Measurements from ENCODE around the gene DOCK8.
"Not testable (repeated sequence)": the region's sequence is repeated elsewhere in the genome, so short reads cannot be mapped to it uniquely, and the experiment has no call there.

The DOCK8 gene

GRCh38 chr9:214648-215493, at the start of gene DOCK8:
TSS of gene DOCK8 (plus strand) at chr9:214865. CDS start at chr9:214977, 112 bp downstream.
- peak; percentile 56 to 62 for DNase-seq

GRCh38 chr9:169757-170156, 44.9 kb upstream of the DOCK8 start:
- DNase-seq: not testable (repeated sequence)

DNA sequence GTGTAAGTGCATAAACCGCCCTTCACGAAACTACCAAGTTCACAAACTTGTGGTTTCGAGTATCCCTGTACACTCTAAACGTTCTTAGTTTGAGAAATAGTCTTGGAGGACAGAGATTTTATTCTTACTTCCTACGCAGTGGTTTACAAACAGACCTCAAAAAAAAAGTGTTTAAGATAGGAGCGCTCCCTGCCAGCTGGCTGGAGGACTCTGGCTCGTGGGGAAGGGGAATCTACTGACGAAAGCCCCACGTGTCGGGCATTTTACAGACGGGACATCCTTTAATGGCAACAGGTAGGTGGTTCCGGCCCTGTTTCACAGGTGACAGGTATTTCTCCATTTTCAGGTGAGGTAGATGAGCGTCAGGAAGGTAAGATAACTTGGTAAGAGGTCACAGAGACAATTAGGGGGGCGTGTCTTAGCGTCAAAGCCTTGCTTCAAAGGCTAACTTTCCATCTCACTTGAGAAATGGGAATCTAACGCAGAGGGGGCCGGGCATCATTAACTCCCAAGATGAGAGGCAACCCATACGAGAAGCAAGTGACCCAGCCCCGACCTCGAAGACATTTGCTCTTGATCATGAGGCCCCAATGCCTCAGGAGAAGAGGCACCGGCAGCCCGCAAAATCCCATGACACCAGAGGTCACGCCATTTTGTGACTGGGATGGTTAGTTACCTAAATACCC, 36.4 kb upstream of the DOCK8 start:
- peak; percentile 4 to 9 for DNase-seq

DNA sequence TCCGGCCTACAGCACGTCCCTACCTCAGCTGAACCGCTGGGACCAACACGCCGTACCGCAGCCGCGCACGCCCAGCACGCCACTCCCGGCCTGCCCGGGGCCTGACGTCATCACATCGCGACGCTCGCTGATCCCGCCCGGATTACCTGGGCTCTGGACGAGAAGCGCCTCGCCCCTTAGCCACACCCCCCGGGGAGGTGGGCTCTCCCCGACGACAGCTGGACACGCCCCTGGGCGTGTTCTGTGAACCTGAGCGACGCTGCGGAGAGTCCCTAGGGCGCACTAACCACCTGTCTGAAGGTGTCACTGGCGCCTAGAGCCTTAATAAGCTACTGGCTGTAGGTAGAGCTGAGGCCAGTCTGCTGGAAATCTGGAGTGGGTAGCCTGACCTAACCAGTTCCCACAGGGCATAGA, 35.7 kb upstream of the DOCK8 start, which contains the start of gene ZNG1A:
Gene ZNG1A (minus strand): TSS at position 87 of the 414 bp plus-strand sequence. CDS start 87 bp downstream, outside the sequence.
- peak; percentile 76 to 79 for DNase-seq

DNA sequence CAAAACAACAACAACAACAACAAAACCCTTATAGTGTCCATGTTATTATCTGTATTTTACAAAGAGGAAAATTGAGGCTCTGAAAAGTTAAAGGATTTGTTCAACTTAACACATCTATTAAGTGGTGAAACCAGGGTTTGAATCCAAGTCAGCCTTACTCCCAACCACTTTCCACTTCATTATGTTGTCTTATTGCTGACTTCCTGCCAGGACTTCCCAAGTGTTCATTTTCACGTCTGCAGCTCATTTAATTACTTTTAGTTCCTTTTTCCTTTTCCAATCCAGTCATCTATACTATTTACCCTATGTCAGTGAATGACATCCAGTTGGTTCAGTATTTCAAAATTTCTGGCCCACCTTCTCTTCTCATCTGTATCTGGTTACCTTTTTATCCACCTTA, 15.1 kb upstream of the DOCK8 start:
- not testable (repeated sequence) for DNase-seq

DNA sequence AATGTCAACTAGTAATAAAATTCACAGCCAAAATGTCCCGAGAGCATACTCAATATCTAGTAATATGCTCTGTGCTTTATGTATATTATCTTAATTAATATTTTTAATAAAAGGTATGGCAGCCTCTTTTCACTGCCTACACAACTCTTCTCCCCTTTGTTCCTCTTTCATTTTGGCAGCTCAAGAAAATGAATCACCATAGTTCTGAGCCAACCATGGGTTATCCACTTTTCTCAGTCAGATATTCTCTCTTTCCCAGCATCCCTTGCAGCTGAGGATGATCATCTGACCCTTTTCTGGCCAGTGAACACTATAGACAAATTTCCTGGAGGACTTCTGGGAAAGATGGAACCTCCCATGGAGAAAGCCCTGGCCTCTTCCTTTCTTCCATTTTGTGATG, 8.2 kb upstream of the DOCK8 start:
- DNase-seq: no peak

DNA sequence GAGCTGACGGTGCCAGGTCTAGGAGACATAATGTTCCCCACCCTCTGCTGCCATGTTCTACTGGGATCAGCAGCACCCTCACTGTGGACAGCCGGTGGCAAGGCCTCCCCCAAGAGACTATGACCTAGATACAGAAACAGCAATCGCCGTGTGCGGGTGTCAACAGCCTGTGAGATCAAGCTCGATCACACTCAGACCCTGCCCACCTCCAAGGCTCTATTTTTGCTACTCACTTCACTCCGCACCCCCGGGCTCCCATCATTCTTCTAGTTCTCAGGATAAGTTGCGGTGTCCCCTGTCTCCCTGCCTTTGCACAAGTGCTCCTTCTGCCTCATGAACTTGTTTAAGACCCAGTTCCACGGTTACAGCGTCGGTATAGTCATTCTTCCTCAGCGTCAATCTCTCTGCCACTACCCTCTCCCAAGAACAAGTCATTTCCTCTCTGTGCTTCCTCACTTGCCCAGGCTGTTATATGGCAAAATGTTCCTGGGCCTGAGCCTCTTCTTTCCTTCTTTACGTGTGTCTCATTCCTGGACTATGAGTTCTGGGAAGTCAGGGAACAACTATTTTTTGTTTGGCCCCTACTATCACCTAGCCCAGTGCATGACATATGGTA, 5.4 kb upstream of the DOCK8 start:
- no peak for DNase-seq

GRCh38 chr9:211036-211435, 3.6 kb upstream of the DOCK8 start:
- DNase-seq: no peak

DNA sequence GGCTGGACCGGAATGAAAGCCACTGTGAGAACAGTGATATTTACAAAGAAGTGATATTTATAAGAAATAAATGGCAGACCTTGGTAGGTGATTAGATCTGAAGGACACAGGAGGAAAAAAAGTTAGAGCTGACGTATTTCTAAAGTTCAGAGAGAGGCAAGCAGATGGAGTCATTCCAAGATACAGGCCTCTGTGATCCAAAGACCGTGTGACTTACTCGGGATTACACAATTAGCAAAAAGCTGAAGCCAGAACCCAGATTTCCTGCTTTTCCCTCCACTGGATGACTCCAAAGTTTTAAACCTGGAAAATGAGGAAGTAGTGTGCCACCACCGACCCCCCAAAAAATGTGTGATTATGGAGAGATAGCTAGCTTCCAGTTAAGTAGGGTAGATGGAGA, 3.1 kb upstream of the DOCK8 start:
- DNase-seq: no peak

- no peak for DNase-seq
These were observed 2.4 kb upstream of the DOCK8 start for GRCh38 chr9:212297-212696.

- not testable (repeated sequence) for DNase-seq
These were observed 764 bp upstream of the DOCK8 start for GRCh38 chr9:213901-214300.

DNA sequence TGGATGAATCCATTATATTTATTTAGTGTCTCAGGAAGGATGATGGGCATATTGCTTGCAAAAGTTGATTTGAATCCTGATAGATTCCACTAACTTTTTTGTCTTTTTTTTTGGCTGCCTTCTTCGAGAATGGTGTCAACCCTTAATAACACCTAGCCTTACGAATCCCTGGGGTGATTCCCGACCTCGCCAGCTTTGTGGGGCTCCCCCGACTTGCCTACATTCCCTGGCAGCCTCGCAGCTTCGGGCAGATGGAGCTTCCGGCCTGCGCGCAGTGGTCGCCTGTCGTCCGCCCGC, 366 bp upstream of the DOCK8 start:
- no peak for DNase-seq

DNA sequence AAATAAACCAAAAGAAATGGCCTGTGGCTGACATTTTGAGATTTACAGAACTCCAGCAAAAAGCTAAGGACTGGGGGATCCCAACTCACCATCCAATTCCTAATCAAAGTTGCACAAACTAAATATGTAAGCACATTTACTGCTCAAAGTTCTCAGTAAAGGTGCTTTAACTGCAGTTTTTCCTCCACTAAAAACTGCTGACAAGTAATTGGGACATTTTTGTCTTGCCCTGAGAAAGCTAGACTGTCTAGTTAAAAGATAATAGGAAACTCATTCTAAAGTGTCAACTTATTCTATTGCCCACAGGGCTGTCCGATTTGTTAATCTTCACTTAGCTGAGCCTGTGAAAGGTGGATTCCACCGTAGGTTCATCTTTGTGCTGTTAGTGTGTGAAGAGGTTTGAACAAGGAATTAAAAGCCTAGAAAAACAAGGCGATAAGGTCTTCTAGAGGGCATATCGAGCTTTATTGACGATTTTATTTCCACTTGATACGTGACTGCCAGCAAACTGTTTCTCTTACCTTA, 1.0 kb downstream of the DOCK8 start:
- no peak for DNase-seq

DNA sequence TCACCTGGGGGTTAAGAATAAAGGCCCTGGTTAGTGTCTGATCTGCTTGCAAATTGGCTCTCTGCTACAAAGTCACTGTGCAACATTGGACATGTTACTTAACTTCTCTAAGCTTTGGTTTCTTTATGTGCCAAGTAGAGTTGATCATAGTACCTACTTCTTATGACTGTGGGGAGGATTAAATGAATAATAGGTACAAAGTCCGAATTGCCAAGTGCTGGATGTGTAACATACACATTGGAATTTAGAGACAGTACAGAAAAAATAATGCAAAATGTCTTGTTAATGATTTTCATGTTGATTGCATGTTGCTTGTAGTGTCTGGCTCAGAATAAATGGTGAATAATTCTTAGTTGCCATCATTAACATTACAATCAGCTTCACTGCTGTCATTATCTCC, 2.2 kb downstream of the DOCK8 start:
- DNase-seq: no peak

GRCh38 chr9:217950-218349, 3.3 kb downstream of the DOCK8 start:
- no peak for DNase-seq

- DNase-seq: not testable (repeated sequence)
These were observed 4.4 kb downstream of the DOCK8 start for GRCh38 chr9:219036-219435.

DNA sequence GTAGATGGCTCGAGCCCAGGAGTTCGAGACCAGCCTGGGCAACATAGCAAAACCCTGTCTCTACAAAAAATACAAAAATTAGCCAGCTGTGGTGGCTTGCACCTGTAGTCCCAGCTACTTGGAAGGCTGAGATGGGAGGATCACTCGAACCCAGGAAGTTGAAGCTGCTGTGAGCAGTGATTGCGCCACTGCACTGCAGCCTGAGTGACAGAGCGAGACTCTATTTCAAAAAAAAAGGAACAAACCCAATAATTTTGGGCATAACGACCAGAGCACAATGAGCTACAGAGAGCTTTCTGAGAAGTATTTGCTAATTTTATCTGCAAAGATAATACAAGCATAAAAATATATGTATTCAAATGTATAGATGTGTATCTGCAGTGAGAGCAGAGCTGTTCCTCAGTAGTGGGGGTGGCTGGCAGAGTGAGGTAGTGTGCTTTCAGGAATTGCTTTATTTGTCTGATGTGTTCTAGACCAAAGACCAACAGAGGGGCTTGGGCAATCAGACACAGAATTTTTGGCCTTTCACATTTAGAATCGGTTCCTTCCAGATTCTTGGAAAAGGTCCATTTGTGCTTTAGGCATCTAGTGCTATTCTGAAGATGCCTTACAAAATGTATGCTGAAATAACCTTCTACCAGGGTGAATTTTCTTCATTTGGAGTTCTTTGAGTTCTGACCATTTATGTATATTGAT, 5.2 kb downstream of the DOCK8 start:
- DNase-seq: no peak

- DNase-seq: no peak
These were observed 7.5 kb downstream of the DOCK8 start for GRCh38 chr9:221989-222776.

GRCh38 chr9:223152-223551, 8.5 kb downstream of the DOCK8 start:
- no peak for DNase-seq

- DNase-seq: no peak
These were observed 9.4 kb downstream of the DOCK8 start for GRCh38 chr9:224026-224425.

DNA sequence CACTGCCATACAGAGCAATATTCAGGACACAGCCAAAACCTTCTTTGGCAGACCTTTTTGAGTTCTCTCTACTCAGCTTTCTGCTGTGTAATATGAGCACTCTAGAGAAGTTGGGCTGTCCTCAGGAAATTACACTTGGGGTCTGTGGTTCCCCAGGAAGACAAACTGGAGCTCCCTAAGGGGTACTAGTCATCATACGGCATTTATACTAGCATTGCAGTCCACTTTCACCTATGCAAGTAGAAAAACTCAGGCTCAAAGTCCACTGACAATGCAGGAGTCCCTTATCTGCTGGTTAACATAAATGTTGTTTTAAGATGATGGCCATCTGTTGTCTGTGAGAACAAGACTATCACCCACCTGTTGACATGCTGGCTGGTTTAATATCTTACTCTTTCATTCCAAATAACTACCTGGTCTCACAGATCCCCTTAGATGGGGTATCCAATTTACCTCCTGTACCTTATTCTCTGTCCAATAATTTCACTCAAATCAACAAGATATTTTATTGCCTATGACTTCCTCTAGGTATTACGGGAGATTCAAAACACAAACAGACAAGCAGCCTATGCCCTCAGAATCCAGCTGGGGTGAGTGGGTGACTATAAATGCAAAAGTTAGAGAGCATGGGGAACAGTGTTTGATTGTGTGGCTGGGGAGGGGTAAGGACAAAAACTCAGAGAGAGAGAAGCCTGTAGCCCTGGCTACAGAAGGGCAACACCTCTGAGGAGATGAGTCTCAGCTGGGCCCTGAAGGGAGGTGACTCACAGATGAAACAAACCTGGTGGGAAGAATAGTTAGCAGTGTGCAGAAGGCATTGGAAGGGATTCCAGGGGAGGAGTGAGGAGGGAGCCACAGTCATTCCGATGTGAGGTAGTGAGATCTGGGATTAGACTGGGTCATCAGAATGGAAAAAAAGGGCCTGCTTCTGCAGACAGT, 10.2 kb downstream of the DOCK8 start:
- no peak for DNase-seq
